Measurements from ENCODE around the gene TRANK1.
"Not testable (repeated sequence)": the region's sequence is repeated elsewhere in the genome, so short reads cannot be mapped to it uniquely, and the experiment has no call there.

Gene TRANK1

DNA sequence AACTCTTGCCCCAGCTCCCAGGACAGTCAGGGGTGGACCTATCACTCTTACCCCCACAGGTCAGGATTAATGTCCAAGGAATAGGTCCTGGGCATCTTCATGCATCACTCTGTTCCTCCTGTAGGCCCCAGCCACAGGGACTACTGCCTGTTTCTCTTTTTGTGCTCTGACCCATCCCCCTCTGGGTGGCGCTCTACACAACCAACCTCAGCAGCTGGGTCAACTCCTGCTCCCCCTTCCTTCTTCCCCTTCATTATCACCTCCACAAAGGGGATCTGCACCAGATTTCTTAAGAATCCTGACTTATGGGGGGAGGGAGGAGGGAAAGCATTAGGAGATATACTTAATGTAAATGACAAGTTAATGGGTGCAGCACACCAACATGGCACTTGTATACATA is 12.2 kb upstream of the TRANK1 start:
- no peak for DNase-seq (ENCODE audit: low spot score)

GRCh38 chr3:36956155-36956554 is 11.3 kb upstream of the TRANK1 start:
- no peak for DNase-seq (ENCODE audit: low spot score)

DNA sequence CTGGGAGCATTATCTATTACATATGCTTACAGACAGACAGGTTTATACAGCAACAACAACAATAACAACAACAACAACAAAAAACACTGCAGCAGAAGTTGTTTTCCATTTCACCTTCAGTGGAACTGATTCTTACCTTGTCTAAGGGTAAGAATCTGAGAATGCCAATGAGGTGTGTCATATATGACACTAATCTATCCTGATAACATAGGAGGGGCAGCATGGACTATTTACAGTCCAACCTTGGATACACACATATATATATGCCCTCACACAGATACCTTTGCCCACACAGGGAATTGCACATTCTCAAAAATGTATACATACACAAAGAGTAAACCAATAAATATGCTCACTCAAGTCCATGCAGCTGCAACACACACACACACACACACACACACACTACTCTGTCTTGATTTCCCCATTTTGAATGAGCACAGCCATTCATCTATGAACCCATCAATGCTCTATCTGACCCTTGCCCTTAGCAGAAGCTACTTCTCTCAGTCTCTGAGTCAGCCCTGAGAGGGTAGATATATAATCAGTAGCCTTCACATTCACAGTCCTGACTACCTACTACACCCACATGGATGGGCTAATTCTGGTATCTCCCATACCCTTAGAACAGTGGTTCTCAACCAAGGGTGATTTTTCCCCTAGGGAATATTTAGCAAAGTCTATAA is 9.7 kb upstream of the TRANK1 start:
- no peak for DNase-seq (ENCODE audit: low spot score)

- not testable (repeated sequence) for DNase-seq (ENCODE audit: low spot score)
These were observed 3.0 kb upstream of the TRANK1 start for GRCh38 chr3:36947814-36948213.

DNA sequence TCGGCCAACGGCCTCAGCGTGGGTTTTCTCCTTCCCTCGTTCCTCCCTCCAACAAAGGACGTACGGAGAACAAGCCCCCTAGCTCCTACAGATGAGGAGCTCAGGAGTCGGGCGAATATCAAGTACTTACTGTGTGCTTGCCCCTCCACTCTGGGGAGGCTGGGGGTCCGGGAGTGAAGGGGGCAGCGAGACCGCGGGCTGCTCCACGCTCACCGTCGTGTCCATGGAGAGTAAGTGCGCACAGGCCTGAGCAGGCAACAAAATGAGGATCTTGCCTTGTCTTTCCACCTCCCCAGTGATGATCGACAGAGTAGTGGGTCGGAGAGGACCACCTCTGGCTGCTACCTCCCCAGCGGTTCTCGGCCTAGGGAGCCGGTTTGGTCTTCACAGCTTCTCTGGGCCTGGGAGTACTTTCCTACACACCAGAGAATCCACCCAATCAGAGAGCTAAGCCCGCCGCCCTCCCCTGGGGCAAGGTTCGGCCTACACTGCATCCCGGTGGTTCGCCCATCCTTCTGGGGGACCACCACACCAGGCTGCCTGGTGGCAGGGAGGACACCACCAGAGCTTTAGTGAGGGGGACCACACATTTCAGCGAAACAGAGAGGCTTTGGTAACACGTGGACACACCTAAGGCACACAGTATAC is 603 bp upstream of the TRANK1 start:
- no peak for DNase-seq (ENCODE audit: low spot score)

GRCh38 chr3:36944012-36944640 is 728 bp downstream of the TRANK1 start:
- peak; percentile 91 for DNase-seq (ENCODE audit: low spot score)

DNA sequence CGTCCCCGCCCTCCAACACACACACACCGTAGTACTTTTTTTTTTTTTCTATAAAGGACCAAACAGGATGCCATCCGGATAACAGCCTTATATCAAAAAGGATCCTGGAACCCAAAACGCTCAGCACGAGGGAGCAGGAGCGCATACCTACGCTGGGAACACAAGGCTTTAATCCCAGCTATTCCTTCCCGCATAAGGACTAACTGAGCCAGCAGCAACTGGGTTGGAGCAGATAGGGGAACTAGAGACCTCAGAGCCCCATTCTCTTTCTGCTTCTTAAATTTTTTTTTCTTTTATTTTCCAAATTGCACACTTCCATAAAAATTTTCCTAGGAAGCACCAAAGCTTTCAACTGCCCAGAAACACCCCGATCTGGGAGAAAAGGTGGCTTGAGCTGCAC is 1.3 kb downstream of the TRANK1 start:
- DNase-seq (ENCODE audit: low spot score), result no peak

GRCh38 chr3:36942638-36943248 is 2.1 kb downstream of the TRANK1 start:
- no peak for DNase-seq (ENCODE audit: low spot score)

DNA sequence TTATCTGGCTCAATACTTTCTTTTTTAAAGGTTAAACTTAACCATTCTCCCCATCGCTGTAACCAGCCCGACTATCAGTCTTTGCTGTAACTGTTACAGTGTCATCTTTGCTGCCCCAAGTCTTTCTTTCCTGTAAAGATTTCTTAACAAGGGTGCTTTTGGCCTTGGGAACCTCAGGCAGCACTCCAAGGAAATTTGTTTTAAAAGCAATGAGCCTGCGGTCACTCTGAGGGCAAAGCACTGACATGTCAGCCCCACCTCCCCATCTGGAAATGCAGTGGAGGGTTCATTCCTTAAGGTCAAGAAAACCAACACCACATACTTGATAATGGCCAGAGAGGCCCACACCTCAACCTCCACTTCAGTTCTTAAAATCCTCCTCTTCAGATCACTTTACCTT is 3.2 kb downstream of the TRANK1 start:
- DNase-seq (ENCODE audit: low spot score), result no peak

- no peak for DNase-seq (ENCODE audit: low spot score)
These were observed 3.7 kb downstream of the TRANK1 start for GRCh38 chr3:36941162-36941561.

- no peak for DNase-seq (ENCODE audit: low spot score)
These were observed 7.4 kb downstream of the TRANK1 start for GRCh38 chr3:36937492-36937891.

- no peak for DNase-seq (ENCODE audit: low spot score)
These were observed 11.1 kb downstream of the TRANK1 start for GRCh38 chr3:36933540-36934296.

GRCh38 chr3:36931424-36931823 is 13.4 kb downstream of the TRANK1 start:
- not testable (repeated sequence) for DNase-seq (ENCODE audit: low spot score)

DNA sequence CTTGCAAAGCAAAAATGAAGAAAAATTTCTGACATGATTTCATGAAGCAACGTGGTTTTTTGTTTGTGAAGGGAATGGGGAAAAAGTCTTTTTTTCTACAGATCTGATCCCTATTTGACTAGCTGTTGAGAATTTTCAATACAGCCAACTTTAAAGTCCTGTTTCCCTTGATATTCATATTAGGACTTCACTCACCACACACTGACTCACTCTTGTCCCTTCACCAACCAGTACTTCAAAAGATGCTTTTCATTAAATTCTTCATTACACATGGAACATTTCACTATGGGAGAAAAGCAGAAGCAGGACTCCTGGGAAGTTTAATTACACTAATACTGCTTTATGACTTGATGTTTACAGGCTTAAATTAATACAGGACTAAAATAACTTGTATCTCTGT is 16.6 kb downstream of the TRANK1 start:
- no peak for DNase-seq (ENCODE audit: low spot score)

DNA sequence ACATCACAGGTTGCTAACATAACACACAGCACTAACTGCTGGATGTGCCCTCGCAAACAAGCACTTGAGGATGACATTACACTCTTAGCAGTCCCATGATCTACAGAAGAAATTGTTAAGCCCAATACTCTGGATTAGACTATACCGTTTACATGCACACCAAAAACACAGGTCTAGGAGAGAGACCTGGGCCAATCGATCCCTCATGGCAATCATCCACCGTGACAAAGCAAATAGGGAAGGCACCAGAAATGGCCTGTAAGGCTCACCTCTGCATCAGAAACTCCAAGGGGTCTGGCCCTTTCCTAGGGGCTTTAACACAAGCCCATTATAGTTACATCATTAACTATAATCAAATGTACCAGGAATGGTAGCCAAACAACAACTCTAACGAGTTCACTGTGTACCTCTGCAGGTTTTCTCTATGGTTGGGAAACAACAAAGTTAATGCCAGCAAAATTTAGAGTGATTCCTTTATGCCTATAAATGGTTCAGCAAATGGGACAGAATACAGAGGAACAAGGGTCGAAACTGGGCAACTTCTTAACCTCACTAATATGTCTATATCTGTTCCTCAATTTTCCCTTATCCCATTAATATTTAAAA is 18.5 kb downstream of the TRANK1 start:
- DNase-seq (ENCODE audit: low spot score), result no peak

- DNase-seq (ENCODE audit: low spot score), result no peak
These were observed 19.9 kb downstream of the TRANK1 start for GRCh38 chr3:36924744-36925521.

GRCh38 chr3:36923981-36924743 is 20.7 kb downstream of the TRANK1 start:
- DNase-seq (ENCODE audit: low spot score), result no peak

DNA sequence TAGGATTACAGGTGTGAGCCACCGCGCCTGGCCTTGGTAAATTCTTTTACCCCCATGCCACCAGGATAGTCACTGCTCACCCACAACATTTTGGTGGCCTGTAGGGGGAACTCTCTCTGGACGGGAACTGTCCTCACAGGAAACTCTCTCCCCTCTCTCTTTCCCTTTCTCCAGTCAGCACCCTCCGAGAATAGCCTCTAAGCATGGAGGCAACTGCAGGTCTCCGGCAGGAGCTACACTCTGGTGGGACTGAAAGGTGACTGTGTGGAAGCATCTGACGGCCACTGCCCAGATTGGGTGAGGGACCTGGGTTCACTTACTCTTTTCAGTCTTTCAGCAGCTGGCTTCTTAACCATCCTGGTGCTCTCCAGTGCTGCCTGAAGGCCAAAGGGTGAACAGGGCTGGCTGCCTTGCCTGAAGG is 21.3 kb downstream of the TRANK1 start:
- no peak for DNase-seq (ENCODE audit: low spot score)

- DNase-seq (ENCODE audit: low spot score), result no peak
These were observed 23.8 kb downstream of the TRANK1 start for GRCh38 chr3:36920884-36921567.

Data from AG20443 (cell line).